ENCODE data around the gene TMEM37. TPM values are rescaled to one million over a fixed set of nuclear protein-coding genes. Genes with fewer than 3 reads are reported as not detected.

The TMEM37 gene
- total RNA-seq, 3 donors from 2014 or later: 8.8 to 43.2 (median 9.4) TPM

GRCh38 chr2:119472749-119473148 is 41.1 kb downstream of the TMEM37 start:
- peaks cover 0 to 3% of the 10 kb centered on the region in 2 donors for H3K27me3 ChIP-seq
- intact Hi-C loops (cut with DNase I; ENCODE audit: low total_unique reads): no loop called here
- H3K4me3 ChIP-seq: no peak overlapping the region
- no peaks in the 10 kb centered on the region for H3K36me3 ChIP-seq
- H3K4me1 ChIP-seq: no peaks in the 10 kb centered on the region
- no peaks in the 10 kb centered on the region for H3K9me3 ChIP-seq
- no peak overlapping the region for H3K27ac ChIP-seq
- TF ChIP-seq POLR2AphosphoS5 (IDR thresholded peaks at IDR 0.05) (no peak), POLR2A (IDR thresholded peaks at IDR 0.05) (no peak)
- TF ChIP-seq, protein P1, sequence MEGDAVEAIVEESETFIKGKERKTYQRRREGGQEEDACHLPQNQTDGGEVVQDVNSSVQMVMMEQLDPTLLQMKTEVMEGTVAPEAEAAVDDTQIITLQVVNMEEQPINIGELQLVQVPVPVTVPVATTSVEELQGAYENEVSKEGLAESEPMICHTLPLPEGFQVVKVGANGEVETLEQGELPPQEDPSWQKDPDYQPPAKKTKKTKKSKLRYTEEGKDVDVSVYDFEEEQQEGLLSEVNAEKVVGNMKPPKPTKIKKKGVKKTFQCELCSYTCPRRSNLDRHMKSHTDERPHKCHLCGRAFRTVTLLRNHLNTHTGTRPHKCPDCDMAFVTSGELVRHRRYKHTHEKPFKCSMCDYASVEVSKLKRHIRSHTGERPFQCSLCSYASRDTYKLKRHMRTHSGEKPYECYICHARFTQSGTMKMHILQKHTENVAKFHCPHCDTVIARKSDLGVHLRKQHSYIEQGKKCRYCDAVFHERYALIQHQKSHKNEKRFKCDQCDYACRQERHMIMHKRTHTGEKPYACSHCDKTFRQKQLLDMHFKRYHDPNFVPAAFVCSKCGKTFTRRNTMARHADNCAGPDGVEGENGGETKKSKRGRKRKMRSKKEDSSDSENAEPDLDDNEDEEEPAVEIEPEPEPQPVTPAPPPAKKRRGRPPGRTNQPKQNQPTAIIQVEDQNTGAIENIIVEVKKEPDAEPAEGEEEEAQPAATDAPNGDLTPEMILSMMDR (IDR thresholded peaks at IDR 0.05): no peak
- DNase-seq (ENCODE audit: low spot score in 2 of 2): no peak

GRCh38 chr2:119473621-119474370 is 42.1 kb downstream of the TMEM37 start:
- intact Hi-C loops (cut with DNase I; ENCODE audit: low total_unique reads): no loop called here
- Histone ChIP-seq H3K36me3 (no peaks in the 10 kb centered on the region), H3K4me3 (no peak overlapping the region), H3K27ac (no peak overlapping the region), H3K4me1 (no peaks in the 10 kb centered on the region), H3K27me3 (peaks cover 0 to 3% of the 10 kb centered on the region in 2 donors), H3K9me3 (no peaks in the 10 kb centered on the region)
- TF ChIP-seq POLR2AphosphoS5 (IDR thresholded peaks at IDR 0.05) (no peak), POLR2A (IDR thresholded peaks at IDR 0.05) (no peak)
- TF ChIP-seq, protein P1 (IDR thresholded peaks at IDR 0.05): no peak
- no peak for DNase-seq (ENCODE audit: low spot score in 2 of 2)

DNA sequence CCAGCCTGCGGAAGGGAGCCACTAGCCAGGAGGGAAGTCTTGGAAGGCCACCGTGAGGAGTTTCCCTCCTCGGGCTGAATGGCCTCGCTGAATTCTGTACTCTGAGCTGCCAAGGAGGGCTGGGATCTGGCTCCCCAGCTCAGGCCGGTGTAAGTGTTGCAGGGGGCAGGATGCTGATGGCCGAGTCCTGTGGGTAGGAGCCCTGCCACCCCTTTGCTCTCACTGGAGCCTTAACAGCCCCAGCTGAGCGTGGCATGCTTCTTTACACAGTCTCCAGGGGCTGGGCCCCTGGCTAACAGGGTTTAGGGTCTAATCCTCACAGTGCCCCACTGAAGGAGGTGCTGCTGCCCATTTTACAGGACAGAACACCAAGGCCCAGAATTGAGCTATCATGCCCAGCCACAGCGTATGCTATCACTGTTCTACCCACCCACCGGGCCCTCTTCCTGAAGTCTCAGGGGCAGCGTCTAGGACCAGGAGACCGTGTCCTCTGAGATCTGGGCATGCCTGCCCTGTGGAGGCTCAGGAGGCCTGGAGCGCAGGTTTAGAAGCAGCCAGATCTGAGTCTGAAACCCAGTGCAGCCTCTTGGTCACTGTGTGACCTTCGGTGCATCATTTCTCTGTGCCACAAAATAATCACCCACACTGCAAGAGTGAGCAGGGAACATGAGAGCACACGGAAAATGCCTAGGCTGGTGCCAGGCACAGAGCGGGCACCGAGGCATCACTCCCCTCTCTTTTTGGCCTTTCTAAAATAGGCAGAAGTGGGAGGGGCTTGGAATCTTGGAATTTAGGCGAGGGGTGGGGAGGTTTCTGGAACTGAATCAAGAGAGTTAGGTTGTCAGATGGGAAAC is 42.9 kb downstream of the TMEM37 start:
- no peak for DNase-seq (ENCODE audit: low spot score in 2 of 2)
- H3K4me3 ChIP-seq: no peak overlapping the region
- peaks cover 0 to 3% of the 10 kb centered on the region in 2 donors for H3K27me3 ChIP-seq
- TF ChIP-seq, protein P1 (IDR thresholded peaks at IDR 0.05): no peak
- TF ChIP-seq POLR2AphosphoS5 (IDR thresholded peaks at IDR 0.05) (no peak), POLR2A (IDR thresholded peaks at IDR 0.05) (no peak)
- intact Hi-C loops (cut with DNase I; ENCODE audit: low total_unique reads): loop anchor here (5.0 kb wide), 1 partner anchor 67 kb away; no protein-coding TSS in a partner anchor
- H3K36me3 ChIP-seq: no peaks in the 10 kb centered on the region
- no peaks in the 10 kb centered on the region for H3K9me3 ChIP-seq
- H3K27ac ChIP-seq: no peak overlapping the region
- no peaks in the 10 kb centered on the region for H3K4me1 ChIP-seq

DNA sequence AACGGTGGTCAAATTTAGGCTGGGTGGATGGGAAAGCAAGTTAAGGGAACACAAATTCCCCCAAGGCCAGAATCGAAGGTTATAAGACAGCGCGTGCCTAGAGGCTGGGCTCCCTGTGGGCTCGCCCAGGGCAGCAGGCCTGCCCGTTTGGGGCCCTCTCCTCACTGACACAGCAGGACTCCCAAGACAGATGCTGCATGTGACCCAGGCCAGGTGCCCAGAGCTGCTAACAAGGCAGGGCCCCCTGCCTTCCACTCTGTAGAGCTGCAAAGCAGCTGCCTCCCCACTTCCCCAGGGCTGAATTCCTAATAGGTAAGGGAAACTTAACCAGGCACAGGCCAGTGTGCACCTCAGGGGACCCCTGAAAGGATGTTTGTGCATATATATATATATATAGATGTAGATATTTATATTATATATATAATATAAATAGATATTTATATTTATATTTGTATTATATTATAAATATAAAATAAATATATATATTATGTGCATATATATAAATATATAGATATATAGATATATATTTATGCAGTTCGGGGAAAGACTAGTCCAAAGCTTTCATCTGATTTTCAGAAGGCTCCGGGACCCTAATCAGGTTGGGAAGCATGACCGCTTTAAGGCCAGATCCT is 43.7 kb downstream of the TMEM37 start:
- H3K4me3 ChIP-seq: no peak overlapping the region
- no peaks in the 10 kb centered on the region for H3K9me3 ChIP-seq
- DNase-seq (ENCODE audit: low spot score in 2 of 2): no peak
- H3K27me3 ChIP-seq: peaks cover 0 to 3% of the 10 kb centered on the region in 2 donors
- H3K4me1 ChIP-seq: no peaks in the 10 kb centered on the region
- H3K36me3 ChIP-seq: no peaks in the 10 kb centered on the region
- no peak overlapping the region for H3K27ac ChIP-seq
- TF ChIP-seq POLR2A (IDR thresholded peaks at IDR 0.05): no peak
- TF ChIP-seq POLR2AphosphoS5 (IDR thresholded peaks at IDR 0.05): no peak
- TF ChIP-seq, protein P1 (IDR thresholded peaks at IDR 0.05): no peak
- intact Hi-C loops (cut with DNase I; ENCODE audit: low total_unique reads): loop anchor here (5.0 kb wide), 1 partner anchor 68 kb away; no protein-coding TSS in a partner anchor
